ENCODE measurements around the gene ROBO2. TPM values are rescaled to one million over a fixed set of nuclear protein-coding genes. Genes with fewer than 3 reads are reported as not detected.

Gene ROBO2
- total and polyA plus RNA-seq, 4 donors = 0.30 to 72.4 (median 3.3) TPM

DNA sequence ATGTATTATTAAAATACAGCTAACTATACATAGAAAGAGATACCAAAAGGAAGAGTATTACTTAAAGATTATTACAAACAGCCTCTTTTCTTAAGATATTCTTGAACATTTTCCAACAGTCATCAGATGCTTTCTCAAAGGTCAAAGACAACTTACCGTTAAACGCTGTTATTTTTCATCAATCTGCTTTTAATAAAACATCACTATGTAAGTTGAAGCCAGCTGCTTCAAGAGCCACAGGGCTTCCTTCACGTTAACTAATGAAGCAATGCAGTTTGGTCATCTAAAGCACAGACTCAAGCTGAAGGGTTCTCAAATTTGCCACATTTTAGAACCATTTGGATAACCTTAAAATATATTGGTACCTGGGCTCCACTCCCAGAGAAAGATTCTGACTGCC is 578.8 kb downstream of the ROBO2 start:
- no peak for DNase-seq

GRCh38 chr3:77620009-77620408 is 580.1 kb downstream of the ROBO2 start:
- peaks cover 0 to 5% (median 0%) of the 10 kb centered on the region in 5 donors for H3K4me1 ChIP-seq (ENCODE audit: control insufficient read depth in 5 of 5, insufficient read depth in 5 of 5, low read length in 5 of 5)
- TF ChIP-seq, protein P1, sequence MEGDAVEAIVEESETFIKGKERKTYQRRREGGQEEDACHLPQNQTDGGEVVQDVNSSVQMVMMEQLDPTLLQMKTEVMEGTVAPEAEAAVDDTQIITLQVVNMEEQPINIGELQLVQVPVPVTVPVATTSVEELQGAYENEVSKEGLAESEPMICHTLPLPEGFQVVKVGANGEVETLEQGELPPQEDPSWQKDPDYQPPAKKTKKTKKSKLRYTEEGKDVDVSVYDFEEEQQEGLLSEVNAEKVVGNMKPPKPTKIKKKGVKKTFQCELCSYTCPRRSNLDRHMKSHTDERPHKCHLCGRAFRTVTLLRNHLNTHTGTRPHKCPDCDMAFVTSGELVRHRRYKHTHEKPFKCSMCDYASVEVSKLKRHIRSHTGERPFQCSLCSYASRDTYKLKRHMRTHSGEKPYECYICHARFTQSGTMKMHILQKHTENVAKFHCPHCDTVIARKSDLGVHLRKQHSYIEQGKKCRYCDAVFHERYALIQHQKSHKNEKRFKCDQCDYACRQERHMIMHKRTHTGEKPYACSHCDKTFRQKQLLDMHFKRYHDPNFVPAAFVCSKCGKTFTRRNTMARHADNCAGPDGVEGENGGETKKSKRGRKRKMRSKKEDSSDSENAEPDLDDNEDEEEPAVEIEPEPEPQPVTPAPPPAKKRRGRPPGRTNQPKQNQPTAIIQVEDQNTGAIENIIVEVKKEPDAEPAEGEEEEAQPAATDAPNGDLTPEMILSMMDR (IDR thresholded peaks at IDR 0.05; ENCODE audit: control extremely low read depth, extremely low read depth) = no peak
- no peak overlapping the region for H3K4me3 ChIP-seq
- DNase-seq = no peak
- H3K9me3 ChIP-seq (ENCODE audit: control insufficient read depth in 4 of 4, insufficient read depth in 3 of 4, low read length in 3 of 4) = no peaks in the 10 kb centered on the region
- H3K36me3 ChIP-seq (ENCODE audit: control insufficient read depth in 4 of 4, insufficient read depth in 4 of 4, low read length in 4 of 4) = peaks cover 0 to 29% (median 7%) of the 10 kb centered on the region in 4 donors
- no peak overlapping the region for H3K27ac ChIP-seq (ENCODE audit: low read depth in 1 of 2, low read length in 1 of 2)
- WGBS, 2 donors = 59 to 81% methylated on average over 1 of the region's 1 CpG
- no peak overlapping the region for H3K9ac ChIP-seq (ENCODE audit: insufficient read depth in 1 of 2, low read length in 2 of 2)
- H3K27me3 ChIP-seq (ENCODE audit: control insufficient read depth in 3 of 3, insufficient read depth in 3 of 3, low read length in 2 of 3) = no peaks in the 10 kb centered on the region
- no peak for ATAC-seq (ENCODE audit: insufficient read depth, low FRiP score)

More for the DNA sequence above, 578.8 kb downstream of the ROBO2 start:
- Histone ChIP-seq H3K9me3 (ENCODE audit: control insufficient read depth in 4 of 4, insufficient read depth in 3 of 4, low read length in 3 of 4) (no peaks in the 10 kb centered on the region), H3K4me1 (ENCODE audit: control insufficient read depth in 5 of 5, insufficient read depth in 5 of 5, low read length in 5 of 5) (peaks cover 0 to 5% (median 0%) of the 10 kb centered on the region in 5 donors), H3K27me3 (ENCODE audit: control insufficient read depth in 3 of 3, insufficient read depth in 3 of 3, low read length in 2 of 3) (no peaks in the 10 kb centered on the region), H3K9ac (ENCODE audit: insufficient read depth in 1 of 2, low read length in 2 of 2) (no peak overlapping the region), H3K27ac (ENCODE audit: low read depth in 1 of 2, low read length in 1 of 2) (no peak overlapping the region), H3K4me3 (no peak overlapping the region), H3K36me3 (ENCODE audit: control insufficient read depth in 4 of 4, insufficient read depth in 4 of 4, low read length in 4 of 4) (peaks cover 0 to 21% (median 7%) of the 10 kb centered on the region in 4 donors)
- no peak for ATAC-seq (ENCODE audit: insufficient read depth, low FRiP score)
- TF ChIP-seq, protein P1 (IDR thresholded peaks at IDR 0.05; ENCODE audit: control extremely low read depth, extremely low read depth) = no peak
- 83 to 84% methylated on average over 3 of the region's 3 CpGs for WGBS, 2 donors

DNA sequence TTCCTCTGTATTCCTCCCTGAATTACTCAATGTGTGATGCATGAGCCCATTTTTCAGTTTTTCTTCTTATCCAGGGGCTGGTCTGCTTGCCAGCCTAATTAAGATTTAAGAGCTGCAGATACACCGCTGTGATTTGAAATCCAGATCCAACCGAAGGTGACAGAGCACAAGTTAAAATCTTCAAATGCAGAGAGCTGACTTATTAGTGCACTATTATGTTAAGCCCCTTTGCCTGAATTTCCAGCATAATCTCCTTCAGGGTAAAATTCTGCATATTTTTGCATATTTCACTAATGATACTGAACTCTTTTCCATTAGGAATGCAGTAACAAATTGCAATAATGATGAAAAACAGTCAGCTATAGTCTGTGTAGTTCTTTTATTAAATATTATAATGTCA is 583.6 kb downstream of the ROBO2 start:
- Histone ChIP-seq H3K4me1 (ENCODE audit: control insufficient read depth in 5 of 5, insufficient read depth in 5 of 5, low read length in 5 of 5) (peaks cover 0 to 5% (median 0%) of the 10 kb centered on the region in 5 donors), H3K9ac (ENCODE audit: insufficient read depth in 1 of 2, low read length in 2 of 2) (no peak overlapping the region), H3K9me3 (ENCODE audit: control insufficient read depth in 4 of 4, insufficient read depth in 3 of 4, low read length in 3 of 4) (no peaks in the 10 kb centered on the region), H3K36me3 (ENCODE audit: control insufficient read depth in 4 of 4, insufficient read depth in 4 of 4, low read length in 4 of 4) (peaks cover 0 to 25% (median 4%) of the 10 kb centered on the region in 4 donors), H3K4me3 (no peak overlapping the region), H3K27ac (ENCODE audit: low read depth in 1 of 2, low read length in 1 of 2) (no peak overlapping the region), H3K27me3 (ENCODE audit: control insufficient read depth in 3 of 3, insufficient read depth in 3 of 3, low read length in 2 of 3) (no peaks in the 10 kb centered on the region)
- 85 to 97% methylated on average over 2 of the region's 2 CpGs for WGBS, 2 donors
- ATAC-seq (ENCODE audit: insufficient read depth, low FRiP score) (no peak), DNase-seq (no peak)
- TF ChIP-seq, protein P1 (IDR thresholded peaks at IDR 0.05; ENCODE audit: control extremely low read depth, extremely low read depth) = no peak

GRCh38 chr3:77626157-77626556 is 586.3 kb downstream of the ROBO2 start:
- peaks cover 0 to 5% (median 0%) of the 10 kb centered on the region in 5 donors for H3K4me1 ChIP-seq (ENCODE audit: control insufficient read depth in 5 of 5, insufficient read depth in 5 of 5, low read length in 5 of 5)
- H3K27me3 ChIP-seq (ENCODE audit: control insufficient read depth in 3 of 3, insufficient read depth in 3 of 3, low read length in 2 of 3) = no peaks in the 10 kb centered on the region
- H3K4me3 ChIP-seq = no peak overlapping the region
- TF ChIP-seq, protein P1 (IDR thresholded peaks at IDR 0.05; ENCODE audit: control extremely low read depth, extremely low read depth) = no peak
- WGBS, 2 donors = 92 to 93% methylated on average over 1 of the region's 1 CpG
- H3K27ac ChIP-seq (ENCODE audit: low read depth in 1 of 2, low read length in 1 of 2) = no peak overlapping the region
- no peak for ATAC-seq (ENCODE audit: insufficient read depth, low FRiP score)
- no peak for DNase-seq
- no peaks in the 10 kb centered on the region for H3K9me3 ChIP-seq (ENCODE audit: control insufficient read depth in 4 of 4, insufficient read depth in 3 of 4, low read length in 3 of 4)
- peaks cover 0 to 15% (median 3%) of the 10 kb centered on the region in 4 donors for H3K36me3 ChIP-seq (ENCODE audit: control insufficient read depth in 4 of 4, insufficient read depth in 4 of 4, low read length in 4 of 4)
- H3K9ac ChIP-seq (ENCODE audit: insufficient read depth in 1 of 2, low read length in 2 of 2) = no peak overlapping the region
